NB4 (cell line): Measurements from ENCODE around the gene ZNF324.

Source experiments
- DNase-seq: peaks from one replicate; pipeline ENCODE4 v3.0.0; 2010; ENCODE audit warnings: low read depth
- H3K4me3 ChIP-seq: one replicate; pipeline ENCODE4 v1.5.1; 2011; ENCODE audit warnings: mild to moderate bottlenecking, low read depth, low read length, moderate library complexity
- CTCF ChIP-seq: IDR thresholded peaks from one replicate; pipeline ENCODE4 v1.5.1; 2012; ENCODE audit warnings: low read depth, low read length
- MAX ChIP-seq: IDR thresholded peaks from 2 replicates; pipeline ENCODE4 v1.6.1; 2011; ENCODE audit warnings: low read depth, low read length
- MYC ChIP-seq: IDR thresholded peaks from 2 replicates; pipeline ENCODE4 v1.6.1; 2011; ENCODE audit warnings: low read depth, low read length
- POLR2A ChIP-seq: IDR thresholded peaks from 2 replicates; pipeline ENCODE4 v1.6.1; 2011; ENCODE audit warnings: mild to moderate bottlenecking; ENCODE audit not compliant: insufficient read length; ENCODE audit errors: extremely low read depth

ZNF324 gene

GRCh38 chr19:58491393-58491792 is 24.5 kb downstream of the ZNF324 start:
- no peak overlapping the region for H3K4me3 ChIP-seq
- TF ChIP-seq POLR2A: no peak
- TF ChIP-seq MYC: no peak
- no peak for TF ChIP-seq MAX
- TF ChIP-seq CTCF: no peak
- no peak for DNase-seq

- TF ChIP-seq POLR2A (no peak), MAX (no peak), MYC (no peak), CTCF (no peak)
- DNase-seq: no peak
Observed at GRCh38 chr19:58492265-58492664, 25.4 kb downstream of the ZNF324 start.

GRCh38 chr19:58497634-58498170 is 30.8 kb downstream of the ZNF324 start:
- no peak for DNase-seq
- H3K4me3 ChIP-seq: peak overlapping the region; percentile 79
- TF ChIP-seq CTCF (no peak), POLR2A (no peak), MAX (no peak), MYC (no peak)

More at GRCh38 chr19:58492265-58492664, 25.4 kb downstream of the ZNF324 start:
- H3K4me3 ChIP-seq: no peak overlapping the region

GRCh38 chr19:58498316-58499020 is 31.6 kb downstream of the ZNF324 start:
- TF ChIP-seq POLR2A (no peak), CTCF (no peak), MAX (no peak), MYC (no peak)
- no peak for DNase-seq

GRCh38 chr19:58499021-58499927 is 32.4 kb downstream of the ZNF324 start:
- DNase-seq: peak; percentile 99
- TF ChIP-seq MAX: peak; percentile 88
- peak; percentile 51 for TF ChIP-seq POLR2A
- TF ChIP-seq MYC: peak; percentile 88
- TF ChIP-seq CTCF: peak; percentile 38
- peak overlapping the region; percentile 79 for H3K4me3 ChIP-seq

More at GRCh38 chr19:58498316-58499020, 31.6 kb downstream of the ZNF324 start:
- H3K4me3 ChIP-seq: peak overlapping the region; percentile 79
